ENCODE data around the gene ARMH4.

GRCh38 chr14:58171090-58171489, 19.1 kb upstream of the ARMH4 start:
- no peak for TF ChIP-seq EP300 (IDR thresholded peaks at IDR 0.05)
- TF ChIP-seq CTCF (IDR thresholded peaks at IDR 0.05): no peak
- TF ChIP-seq POLR2AphosphoS5 (IDR thresholded peaks at IDR 0.05): no peak
- no peak for TF ChIP-seq POLR2A (IDR thresholded peaks at IDR 0.05)

Measured in suprapubic skin (tissue), 4 donors.